ENCODE results near the gene KIF26B. TPM values are rescaled to one million over a fixed set of nuclear protein-coding genes. Genes with fewer than 3 reads are reported as not detected.

KIF26B gene
- 0.03 to 0.08 TPM (median 0.05 TPM) in 5 replicates for total RNA-seq (2022; extraction: Qiagen RNA extraction; ENCODE audit: low read depth)

GRCh38 chr1:245154429-245155271 lies at the start of gene KIF26B:
Gene KIF26B, plus strand, starts transcription at chr1:245154985. Its CDS starts 440 bp downstream, at chr1:245155425.

Measured in A549 treated with GW870086 at 1 μM for 4 hours (cell line).